GM12878 (cell line): ENCODE measurements around the gene IGSF23.

Experiments used
- CBX3 ChIP-seq: fragments of 200-600 bp; sonication (generic); IDR thresholded peaks from 2 replicates; pipeline ENCODE4 v1.6.1; 2016; ENCODE audit warnings: low read depth, borderline replicate concordance
- CHD2 ChIP-seq: IDR thresholded peaks from 2 replicates; pipeline ENCODE4 v1.6.1; 2011; ENCODE audit warnings: low read depth, low read length, improper control_type of control experiment, borderline replicate concordance
- CTCF ChIP-seq, 3 experiments: IDR thresholded peaks in 2 of 3; conservative IDR thresholded peaks in 1 of 3; 2 replicates each; pipeline ENCODE4 v1.5.1; 2011; ENCODE audit warnings: low read depth in 3 of 3, low read length in 3 of 3, mild to moderate bottlenecking in 3 of 3, control low read depth in 2 of 3, moderate library complexity in 2 of 3, inconsistent platforms in 1 of 3, mixed read lengths in 1 of 3; ENCODE audit not compliant: control insufficient read depth in 2 of 3, insufficient read depth in 1 of 3; ENCODE audit errors: extremely low read depth in 1 of 3
- ESRRA ChIP-seq: IDR thresholded peaks from 2 replicates; pipeline ENCODE4 v1.6.1; 2012; ENCODE audit warnings: mild to moderate bottlenecking, low read length, improper control_type of control experiment
- KAT2A ChIP-seq: conservative IDR thresholded peaks from 2 replicates; pipeline ENCODE4 v1.6.1; 2011; ENCODE audit warnings: low read depth, low read length; ENCODE audit not compliant: control insufficient read depth
- MXI1 ChIP-seq: fragments of 150-350 bp; IDR thresholded peaks from 2 replicates; pipeline ENCODE4 v1.6.1; 2011; ENCODE audit warnings: low read depth, mild to moderate bottlenecking, inconsistent platforms, low read length, improper control_type of control experiment
- NFIC ChIP-seq: IDR thresholded peaks from 2 replicates; pipeline ENCODE4 v1.6.1; 2012; ENCODE audit warnings: low read depth, mild to moderate bottlenecking, inconsistent platforms, low read length, moderate library complexity
- REST ChIP-seq: IDR thresholded peaks from 2 replicates; pipeline ENCODE4 v1.6.1; 2012; ENCODE audit warnings: mild to moderate bottlenecking, low read depth, low read length
- RFX5 ChIP-seq: IDR thresholded peaks from 2 replicates; pipeline ENCODE4 v1.6.1; 2011; ENCODE audit warnings: low read depth, low read length, improper control_type of control experiment
- ZNF274 ChIP-seq: IDR thresholded peaks from one replicate; pipeline ENCODE4 v1.8.0; 2011; ENCODE audit not compliant: insufficient read length, insufficient read depth

DNA sequence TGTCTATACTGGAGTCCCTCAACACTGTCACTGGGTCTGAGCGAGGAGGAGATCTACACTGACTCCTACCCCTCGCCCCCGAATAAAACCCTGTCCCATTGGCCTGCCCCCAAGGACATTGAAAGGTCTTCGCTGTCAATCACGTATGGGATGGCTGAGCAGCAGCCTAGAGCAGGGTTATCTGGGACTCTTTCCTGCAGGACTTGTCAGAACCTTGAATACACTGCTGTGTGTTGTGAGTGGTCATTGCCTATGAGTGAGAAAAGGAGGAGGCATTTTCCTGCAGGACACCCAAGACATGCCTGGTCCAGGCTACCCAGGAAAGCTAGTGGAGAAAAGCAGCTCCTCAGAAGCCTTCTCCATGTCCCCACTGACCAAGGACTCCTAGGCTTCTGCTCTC is 40.0 kb downstream of the IGSF23 start:
- TF ChIP-seq CHD2 (no peak), CBX3 (no peak), MXI1 (no peak), CTCF (IDR thresholded peaks at IDR 0.05 in 2 of 3, conservative IDR thresholded peaks at IDR 0.05 in 1 of 3; ENCODE audit: control insufficient read depth in 2 of 3, extremely low read depth in 1 of 3, insufficient read depth in 1 of 3, low read depth in 3 of 3, low read length in 3 of 3) (no peak), REST (no peak), NFIC (no peak), ESRRA (no peak), ZNF274 (no peak), RFX5 (no peak), KAT2A (no peak)
